ENCODE data around the gene ZSCAN18. TPM values are rescaled to one million over a fixed set of nuclear protein-coding genes. Genes with fewer than 3 reads are reported as not detected.

ZSCAN18 gene
- total RNA-seq, 2 experiments from 2014 or later = not detected

- no peak for DNase-seq (ENCODE audit: low spot score)
- no peaks in the 10 kb centered on the region for H3K9me2 ChIP-seq (ENCODE audit: insufficient read depth, low read length)
- H2AFZ ChIP-seq (ENCODE audit: low read length) = no peak overlapping the region
- no peaks in the 10 kb centered on the region for H3K36me3 ChIP-seq (ENCODE audit: insufficient read depth, low read length)
- no peaks in the 10 kb centered on the region for H3K4me1 ChIP-seq (ENCODE audit: insufficient read depth, low read length, poor library complexity, severe bottlenecking)
- no peak overlapping the region for H3K4me2 ChIP-seq (ENCODE audit: low read length)
- no TSS peak for BruUV-seq (replicated peaks)
- H3K9me3 ChIP-seq (ENCODE audit: low read length) = no peaks in the 10 kb centered on the region
- no peak overlapping the region for H3K27ac ChIP-seq (ENCODE audit: low read depth, low read length, poor library complexity, severe bottlenecking)
- POLR2A ChIA-PET = no interaction called here
- no peak overlapping the region for H3K4me3 ChIP-seq (ENCODE audit: low read depth, low read length, poor library complexity, severe bottlenecking)
- CTCF ChIA-PET (ENCODE audit: unreplicated experiment) = no interaction called here
- intact Hi-C loops (cut with micrococcal nuclease; ENCODE audit: unreplicated experiment) = no loop called here
- H4K20me1 ChIP-seq (ENCODE audit: insufficient read depth, low read length) = no peaks in the 10 kb centered on the region
- H3K79me2 ChIP-seq (ENCODE audit: insufficient read depth, low read depth, low read length) = no peaks in the 10 kb centered on the region
- TF ChIP-seq EZH2phosphoT487 (IDR thresholded peaks at IDR 0.05; ENCODE audit: borderline replicate concordance, low read depth, low read length) (no peak), CTCF (conservative IDR thresholded peaks at IDR 0.05; ENCODE audit: low read length) (no peak)
Observed at GRCh38 chr19:58095328-58095727, 2.7 kb downstream of the ZSCAN18 start.

GRCh38 chr19:58093071-58093470, 5.0 kb downstream of the ZSCAN18 start:
- no peak overlapping the region for H2AFZ ChIP-seq (ENCODE audit: low read length)
- BruUV-seq (replicated peaks) = no TSS peak
- H3K27ac ChIP-seq (ENCODE audit: low read depth, low read length, poor library complexity, severe bottlenecking) = no peak overlapping the region
- no peaks in the 10 kb centered on the region for H3K79me2 ChIP-seq (ENCODE audit: insufficient read depth, low read depth, low read length)
- H3K4me1 ChIP-seq (ENCODE audit: insufficient read depth, low read length, poor library complexity, severe bottlenecking) = no peaks in the 10 kb centered on the region
- no peak overlapping the region for H3K4me2 ChIP-seq (ENCODE audit: low read length)
- intact Hi-C loops (cut with micrococcal nuclease; ENCODE audit: unreplicated experiment) = no loop called here
- no peak for DNase-seq (ENCODE audit: low spot score)
- H3K9me2 ChIP-seq (ENCODE audit: insufficient read depth, low read length) = no peaks in the 10 kb centered on the region
- ChIA-PET CTCF (ENCODE audit: unreplicated experiment) (no interaction called here), POLR2A (no interaction called here)
- H3K9me3 ChIP-seq (ENCODE audit: low read length) = no peaks in the 10 kb centered on the region
- H3K36me3 ChIP-seq (ENCODE audit: insufficient read depth, low read length) = no peaks in the 10 kb centered on the region
- H4K20me1 ChIP-seq (ENCODE audit: insufficient read depth, low read length) = no peaks in the 10 kb centered on the region
- TF ChIP-seq CTCF (conservative IDR thresholded peaks at IDR 0.05; ENCODE audit: low read length) = no peak
- TF ChIP-seq EZH2phosphoT487 (IDR thresholded peaks at IDR 0.05; ENCODE audit: borderline replicate concordance, low read depth, low read length) = no peak
- no peak overlapping the region for H3K4me3 ChIP-seq (ENCODE audit: low read depth, low read length, poor library complexity, severe bottlenecking)

GRCh38 chr19:58091251-58091995, 6.6 kb downstream of the ZSCAN18 start:
- ChIA-PET POLR2A (interaction anchor here (0.6 kb wide), 1 partner anchor 944 kb away, joined by 4 read pairs; no protein-coding TSS in a partner anchor), CTCF (ENCODE audit: unreplicated experiment) (no interaction called here)

More at GRCh38 chr19:58091251-58091995, 6.6 kb downstream of the ZSCAN18 start:
- H3K9me3 ChIP-seq (ENCODE audit: low read length) = no peaks in the 10 kb centered on the region
- H3K36me3 ChIP-seq (ENCODE audit: insufficient read depth, low read length) = no peaks in the 10 kb centered on the region
- H4K20me1 ChIP-seq (ENCODE audit: insufficient read depth, low read length) = no peaks in the 10 kb centered on the region
- TF ChIP-seq EZH2phosphoT487 (IDR thresholded peaks at IDR 0.05; ENCODE audit: borderline replicate concordance, low read depth, low read length) = no peak
- TF ChIP-seq CTCF (conservative IDR thresholded peaks at IDR 0.05; ENCODE audit: low read length) = no peak
- H3K27ac ChIP-seq (ENCODE audit: low read depth, low read length, poor library complexity, severe bottlenecking) = no peak overlapping the region
- no peaks in the 10 kb centered on the region for H3K79me2 ChIP-seq (ENCODE audit: insufficient read depth, low read depth, low read length)
- H3K9me2 ChIP-seq (ENCODE audit: insufficient read depth, low read length) = no peaks in the 10 kb centered on the region
- H2AFZ ChIP-seq (ENCODE audit: low read length) = no peak overlapping the region
- intact Hi-C loops (cut with micrococcal nuclease; ENCODE audit: unreplicated experiment) = no loop called here
- DNase-seq (ENCODE audit: low spot score) = no peak
- no peaks in the 10 kb centered on the region for H3K4me1 ChIP-seq (ENCODE audit: insufficient read depth, low read length, poor library complexity, severe bottlenecking)
- no peak overlapping the region for H3K4me2 ChIP-seq (ENCODE audit: low read length)
- no TSS peak for BruUV-seq (replicated peaks)
- H3K4me3 ChIP-seq (ENCODE audit: low read depth, low read length, poor library complexity, severe bottlenecking) = no peak overlapping the region

Measured in OCI-LY7 (cell line).